ENCODE measurements around the gene TAB2.

- TF ChIP-seq CTCF (conservative IDR thresholded peaks at IDR 0.05), result no peak
- no peak for TF ChIP-seq EZH2 (IDR thresholded peaks at IDR 0.05; ENCODE audit: low read depth)
Observed at GRCh38 chr6:149440735-149441671, 123.5 kb downstream of the TAB2 start.

Measured in PC-9 (cell line).